AG09309 (cell line): Measurements from ENCODE around the gene COX7A2L.

ENCODE experiments used
- DNase-seq: peaks from one replicate; pipeline ENCODE4 v3.0.0-alpha.2; 2010; ENCODE audit warnings: low read depth
- H3K4me3 ChIP-seq: 2 replicates; pipeline ENCODE4 v1.5.1; 2011; ENCODE audit warnings: mild to moderate bottlenecking, low read depth, low read length, moderate library complexity; ENCODE audit not compliant: control insufficient read depth
- TF ChIP-seq, protein P1 (sequence below): IDR thresholded peaks from 2 replicates; pipeline ENCODE4 v1.5.1; 2011; ENCODE audit warnings: mild to moderate bottlenecking, low read depth, low read length, inconsistent platforms; ENCODE audit not compliant: insufficient read depth, control insufficient read depth; ENCODE audit errors: missing control alignments

Gene COX7A2L

GRCh38 chr2:42317486-42317885, 43.5 kb downstream of the COX7A2L start:
- no peak for DNase-seq
- TF ChIP-seq, protein P1, sequence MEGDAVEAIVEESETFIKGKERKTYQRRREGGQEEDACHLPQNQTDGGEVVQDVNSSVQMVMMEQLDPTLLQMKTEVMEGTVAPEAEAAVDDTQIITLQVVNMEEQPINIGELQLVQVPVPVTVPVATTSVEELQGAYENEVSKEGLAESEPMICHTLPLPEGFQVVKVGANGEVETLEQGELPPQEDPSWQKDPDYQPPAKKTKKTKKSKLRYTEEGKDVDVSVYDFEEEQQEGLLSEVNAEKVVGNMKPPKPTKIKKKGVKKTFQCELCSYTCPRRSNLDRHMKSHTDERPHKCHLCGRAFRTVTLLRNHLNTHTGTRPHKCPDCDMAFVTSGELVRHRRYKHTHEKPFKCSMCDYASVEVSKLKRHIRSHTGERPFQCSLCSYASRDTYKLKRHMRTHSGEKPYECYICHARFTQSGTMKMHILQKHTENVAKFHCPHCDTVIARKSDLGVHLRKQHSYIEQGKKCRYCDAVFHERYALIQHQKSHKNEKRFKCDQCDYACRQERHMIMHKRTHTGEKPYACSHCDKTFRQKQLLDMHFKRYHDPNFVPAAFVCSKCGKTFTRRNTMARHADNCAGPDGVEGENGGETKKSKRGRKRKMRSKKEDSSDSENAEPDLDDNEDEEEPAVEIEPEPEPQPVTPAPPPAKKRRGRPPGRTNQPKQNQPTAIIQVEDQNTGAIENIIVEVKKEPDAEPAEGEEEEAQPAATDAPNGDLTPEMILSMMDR: no peak

DNA sequence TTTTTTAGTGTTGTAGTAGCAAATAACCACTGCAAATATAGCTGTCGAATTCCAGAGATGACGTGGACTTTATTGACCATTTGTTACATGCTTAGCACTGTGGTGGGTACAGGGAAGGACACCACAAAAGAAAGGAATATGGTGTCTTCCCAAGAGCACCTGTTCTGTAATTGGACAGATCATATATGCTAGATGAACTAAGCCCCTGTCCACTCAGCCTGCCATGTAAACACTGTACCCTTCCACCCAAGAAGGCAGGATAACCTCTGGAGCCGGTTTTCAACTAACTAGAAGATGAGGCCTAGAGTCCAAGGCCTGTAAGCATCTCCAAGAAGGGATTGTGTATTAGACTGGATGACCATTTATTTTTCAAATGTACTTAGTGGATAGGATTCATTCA, 44.1 kb downstream of the COX7A2L start:
- DNase-seq: no peak
- TF ChIP-seq, protein P1: no peak
- no peak overlapping the region for H3K4me3 ChIP-seq

More at GRCh38 chr2:42317486-42317885, 43.5 kb downstream of the COX7A2L start:
- no peak overlapping the region for H3K4me3 ChIP-seq

DNA sequence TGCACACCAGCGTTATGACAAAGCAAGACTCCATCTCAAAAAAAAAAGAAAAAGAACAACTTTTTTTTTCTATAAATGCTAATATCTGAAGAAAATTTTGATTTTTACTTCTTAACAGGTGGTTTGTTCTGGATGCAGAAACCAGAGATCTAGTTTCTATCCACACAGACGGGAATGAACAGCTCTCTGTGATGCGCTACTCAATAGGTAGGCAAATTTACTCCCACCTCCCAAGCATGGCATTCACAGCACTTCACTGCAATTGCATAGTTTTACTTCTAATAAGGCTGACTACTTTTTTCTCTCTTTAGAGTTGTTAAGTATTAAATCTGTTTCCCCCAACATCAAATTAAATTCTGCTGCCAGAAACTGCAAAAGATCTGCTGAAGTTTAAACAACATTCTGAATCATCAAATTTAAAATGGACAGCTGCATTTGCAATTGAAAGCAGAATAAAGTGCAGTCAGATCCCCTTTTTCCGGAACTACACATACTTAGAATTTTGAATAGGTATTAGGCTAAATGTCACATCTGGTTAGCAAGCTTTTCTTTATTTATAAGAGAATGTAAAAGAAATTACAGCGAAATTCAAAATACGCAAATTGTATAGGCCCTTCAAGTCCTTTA, 45.1 kb downstream of the COX7A2L start:
- TF ChIP-seq, protein P1: no peak
- DNase-seq: no peak
- no peak overlapping the region for H3K4me3 ChIP-seq

- no peak overlapping the region for H3K4me3 ChIP-seq
- TF ChIP-seq, protein P1: no peak
- peak; percentile 74 for DNase-seq
Measured at GRCh38 chr2:42314892-42315468, 46.0 kb downstream of the COX7A2L start.

GRCh38 chr2:42312106-42312505, 48.9 kb downstream of the COX7A2L start:
- no peak overlapping the region for H3K4me3 ChIP-seq
- no peak for DNase-seq
- TF ChIP-seq, protein P1: no peak

GRCh38 chr2:42310007-42310515, 51.0 kb downstream of the COX7A2L start:
- TF ChIP-seq, protein P1: no peak
- no peak for DNase-seq
- no peak overlapping the region for H3K4me3 ChIP-seq
